GM19468 (cell line): ENCODE data around the gene HPRT1.

Experiments used
- ATAC-seq: cut with Tn5 transposase; IDR thresholded peaks from one replicate; pipeline ENCODE4 v1.9.1; 2021; ENCODE audit warnings: mild to moderate bottlenecking, moderate library complexity, moderate number of reproducible peaks; ENCODE audit not compliant: unreplicated experiment; ENCODE audit errors: extremely low read depth

The HPRT1 gene

GRCh38 chrX:134472041-134472440, 12.1 kb downstream of the HPRT1 start:
- no peak for ATAC-seq

GRCh38 chrX:134476284-134476683, 16.3 kb downstream of the HPRT1 start:
- ATAC-seq = no peak

DNA sequence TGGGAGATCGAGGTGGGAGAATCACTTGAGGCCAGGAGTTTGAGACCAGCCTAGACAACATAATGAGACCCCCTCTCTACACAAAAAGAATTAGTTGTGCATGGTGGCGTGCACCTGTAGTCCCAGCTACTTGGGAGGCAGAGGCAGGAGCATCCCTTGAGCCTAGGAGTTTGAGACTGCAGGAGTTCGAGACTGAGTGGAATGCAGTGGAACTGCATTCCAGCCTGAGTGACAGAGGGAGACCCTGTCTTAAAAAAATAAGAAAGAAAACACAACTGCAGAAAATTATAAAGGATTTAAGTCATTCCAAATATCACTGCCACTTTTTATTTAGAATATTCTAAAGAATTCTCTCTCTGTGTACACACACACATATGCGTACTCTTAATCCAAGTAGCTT, 18.4 kb downstream of the HPRT1 start:
- ATAC-seq = no peak

DNA sequence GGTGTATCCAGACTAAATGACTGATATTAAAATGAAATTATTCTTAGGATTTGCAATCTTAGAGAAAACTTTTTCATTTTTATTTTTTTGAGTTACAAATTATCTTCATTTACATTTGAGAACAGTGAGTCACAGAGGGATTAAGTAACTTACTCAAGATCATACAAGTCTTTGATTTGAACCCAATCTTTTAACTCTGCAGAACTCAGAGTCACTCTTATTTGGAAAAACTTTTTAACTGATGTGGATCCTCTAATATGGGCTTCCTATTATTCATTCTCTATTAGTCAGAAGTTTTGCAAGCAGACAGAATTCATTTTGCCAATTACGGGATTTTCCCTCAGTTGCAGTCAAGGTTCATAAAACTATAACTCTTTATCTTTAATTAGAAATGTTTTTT, 20.1 kb downstream of the HPRT1 start:
- ATAC-seq = no peak

GRCh38 chrX:134481339-134481738, 21.4 kb downstream of the HPRT1 start:
- no peak for ATAC-seq

DNA sequence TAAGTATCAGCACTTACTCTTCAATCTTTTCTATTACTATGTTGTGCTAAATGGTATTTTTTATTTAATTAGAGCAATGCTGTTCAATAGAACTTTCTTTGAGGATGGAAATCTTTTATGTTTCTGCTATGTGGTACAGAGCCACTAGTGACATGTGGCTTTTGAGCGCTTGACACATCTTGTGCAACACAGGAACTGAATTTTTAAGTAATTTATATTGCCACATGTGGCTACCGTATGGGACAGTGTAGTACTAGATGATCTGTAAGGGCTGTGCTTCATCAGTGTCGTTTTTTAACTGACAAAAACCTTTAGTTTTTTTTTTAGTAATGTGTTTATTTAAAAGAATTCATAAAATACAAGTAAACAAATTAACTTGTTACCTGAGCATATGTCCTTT, 22.4 kb downstream of the HPRT1 start:
- ATAC-seq = no peak

- ATAC-seq = no peak
Measured at GRCh38 chrX:134484039-134484438, 24.1 kb downstream of the HPRT1 start.

- no peak for ATAC-seq
Measured at GRCh38 chrX:134501941-134502340, 42.0 kb downstream of the HPRT1 start.

- no peak for ATAC-seq
Measured at GRCh38 chrX:134502686-134503085, 42.7 kb downstream of the HPRT1 start.

- ATAC-seq = no peak
Measured at GRCh38 chrX:134512566-134512965, 52.6 kb downstream of the HPRT1 start.

DNA sequence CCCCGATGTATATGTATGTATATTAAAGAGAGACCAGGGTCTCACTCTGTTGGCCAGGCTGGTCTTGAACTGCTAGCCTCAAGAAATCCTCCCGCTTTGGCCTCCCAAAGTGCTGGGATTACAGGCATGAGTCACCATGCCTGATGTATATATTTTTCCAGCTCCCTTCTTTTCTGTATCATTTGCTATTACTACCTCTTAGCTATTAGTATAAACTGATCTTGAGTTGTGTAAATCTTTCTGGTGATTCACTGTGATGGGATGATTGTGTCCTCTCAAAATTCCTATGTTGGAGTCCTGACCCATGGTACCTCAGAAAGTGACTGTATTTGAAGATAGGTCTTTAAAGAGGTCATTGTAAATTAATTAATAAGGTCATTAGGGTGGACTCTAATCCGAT, 53.1 kb downstream of the HPRT1 start:
- no peak for ATAC-seq

DNA sequence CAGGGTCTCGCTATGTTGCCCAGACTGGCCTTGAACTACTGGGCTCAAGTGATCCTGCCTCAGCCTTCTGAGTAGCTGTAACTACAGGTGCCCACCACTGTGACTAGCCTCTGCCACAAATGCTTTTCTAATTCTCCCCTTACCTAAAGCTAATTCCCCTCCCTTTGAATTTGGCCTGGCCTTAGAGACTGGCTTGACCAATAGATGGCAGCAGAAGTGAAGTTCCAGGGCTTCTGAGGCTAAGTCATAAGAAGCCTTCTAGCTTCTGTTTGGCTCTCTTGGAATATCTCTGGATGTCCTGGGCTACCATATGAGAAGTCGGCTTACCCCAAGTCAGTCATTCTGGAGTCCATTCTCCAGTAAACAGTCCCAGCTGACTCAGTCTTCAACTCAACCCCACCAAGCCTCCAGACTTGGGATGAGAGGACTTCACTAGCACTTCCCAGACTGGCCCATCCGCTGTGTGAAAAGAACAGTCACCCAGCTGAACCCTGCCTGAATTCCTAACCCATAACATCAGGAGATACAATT, 61.0 kb downstream of the HPRT1 start:
- no peak for ATAC-seq

- ATAC-seq = no peak
Measured at GRCh38 chrX:134524181-134524580, 64.2 kb downstream of the HPRT1 start.

DNA sequence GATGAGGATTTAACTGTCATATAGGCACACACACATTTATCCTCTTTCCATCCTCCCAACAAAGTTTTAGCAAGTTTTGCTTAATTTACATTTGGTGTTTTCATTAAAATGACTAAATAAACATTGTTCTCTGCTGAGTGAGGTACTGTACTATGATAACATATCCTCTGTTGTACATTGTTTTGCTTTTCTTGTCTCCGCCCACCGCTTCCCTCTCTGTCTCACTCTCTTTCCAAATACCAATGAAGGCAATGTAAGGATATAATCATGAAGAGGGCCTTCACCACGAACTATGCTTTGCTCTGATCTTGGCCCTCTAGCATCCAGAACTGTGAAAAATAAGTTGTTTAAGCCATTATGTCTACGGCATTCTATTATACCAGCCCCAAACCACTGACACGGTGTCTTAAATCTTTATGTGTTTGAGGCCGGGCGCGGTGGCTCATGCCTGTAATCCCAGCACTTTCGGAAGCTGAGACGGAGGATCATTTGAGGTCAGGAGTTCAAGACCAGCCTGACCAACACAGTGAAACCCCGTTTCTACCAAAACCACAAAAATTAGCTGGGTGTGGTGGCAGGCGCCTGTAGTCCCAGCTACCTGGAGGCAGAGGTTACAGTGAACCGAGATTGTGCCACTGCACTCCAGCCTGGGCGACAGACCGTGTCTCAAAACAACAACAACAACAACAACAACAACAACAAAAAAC, 65.3 kb downstream of the HPRT1 start:
- no peak for ATAC-seq

GRCh38 chrX:134526399-134526798, 66.4 kb downstream of the HPRT1 start:
- no peak for ATAC-seq

DNA sequence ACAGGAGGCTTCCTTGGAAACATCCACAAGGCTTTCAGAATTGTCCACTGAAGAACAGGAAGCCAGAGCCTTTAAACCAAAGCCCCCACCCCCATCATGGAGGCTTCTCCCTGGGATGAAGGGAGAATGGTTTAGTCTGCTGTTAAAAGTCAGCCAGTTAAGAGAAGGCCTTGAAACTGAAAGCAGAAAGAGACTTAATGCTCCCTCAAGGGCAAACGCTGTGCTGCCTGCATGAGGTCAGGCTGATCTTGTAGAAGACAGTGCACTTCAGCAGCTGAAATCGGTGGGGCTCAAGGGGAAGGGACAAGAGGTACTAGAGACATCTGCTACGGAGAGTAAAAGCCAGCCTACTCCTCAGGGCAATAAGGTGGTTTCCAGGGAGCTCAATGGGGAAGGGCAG, 69.0 kb downstream of the HPRT1 start:
- no peak for ATAC-seq

DNA sequence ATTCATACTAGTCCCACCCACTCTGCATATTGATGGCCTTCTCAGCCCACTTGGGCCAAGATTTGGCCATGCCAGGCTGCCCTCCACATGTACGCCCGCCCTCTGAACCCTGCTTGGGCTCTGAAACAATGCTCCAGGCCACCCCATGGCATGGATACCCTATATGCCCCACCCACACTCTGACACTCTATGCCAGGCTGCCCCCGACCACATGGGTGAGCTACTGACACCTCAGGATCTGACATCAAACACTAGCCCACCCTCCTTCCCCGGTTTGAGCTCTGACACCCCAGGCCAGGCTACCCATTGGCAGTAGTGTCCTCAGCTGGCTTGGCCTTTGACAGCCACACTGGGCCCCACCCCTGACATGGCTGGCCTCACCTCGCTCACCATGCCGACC, 69.5 kb downstream of the HPRT1 start:
- ATAC-seq = no peak

DNA sequence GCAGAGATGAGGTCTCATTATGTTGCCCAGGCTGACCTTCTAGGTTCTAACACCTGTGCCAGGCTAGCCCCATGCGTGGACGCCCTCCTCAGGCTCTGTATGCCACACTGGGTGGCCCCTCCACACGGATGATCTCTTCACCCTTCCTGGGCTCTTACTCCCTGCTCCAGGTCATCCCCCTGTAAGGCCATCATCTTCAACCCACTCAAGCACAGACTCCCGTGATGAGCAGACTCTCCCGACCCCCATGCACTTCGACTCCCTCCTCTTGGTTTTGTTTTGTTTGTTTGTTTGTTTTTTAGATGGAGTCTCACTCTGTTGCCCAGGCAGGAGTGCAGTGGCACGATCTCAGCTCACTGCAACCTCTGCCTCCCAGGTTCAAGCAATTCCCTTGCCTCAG, 70.9 kb downstream of the HPRT1 start:
- no peak for ATAC-seq

- ATAC-seq = no peak
Measured at GRCh38 chrX:134533352-134533751, 73.4 kb downstream of the HPRT1 start.

- no peak for ATAC-seq
Measured at GRCh38 chrX:134533952-134534351, 74.0 kb downstream of the HPRT1 start.

- ATAC-seq = no peak
Measured at GRCh38 chrX:134537179-134537955, 77.4 kb downstream of the HPRT1 start.

GRCh38 chrX:134538316-134538715, 78.4 kb downstream of the HPRT1 start:
- no peak for ATAC-seq
